Activated naive CD4-positive, alpha-beta T cell treated with anti-CD3 and anti-CD28 coated beads, Interleukin-2, amount 50 U/mL, for 72 hours (primary cell): ENCODE measurements around the gene OR2V1. TPM values are rescaled to one million over a fixed set of nuclear protein-coding genes. Genes with fewer than 3 reads are reported as not detected.
"Not testable (repeated sequence)": the region's sequence is repeated elsewhere in the genome, so short reads cannot be mapped to it uniquely, and the experiment has no call there.

ENCODE experiments used
- ATAC-seq, 2 donors: fragments of 150-1000 bp; cut with Tn5 transposase; 2 replicates each; pipeline ENCODE4 v1.10.0; 2021; ENCODE audit warnings: mild to moderate bottlenecking in 2 of 2, moderate library complexity in 2 of 2
- DNase-seq, 2 donors: peaks; one replicate each; pipeline ENCODE4 v3.0.0; 2021 to 2022; ENCODE audit warnings: low spot score in 2 of 2
- H3K27ac Mint-ChIP-seq, 2 donors: one replicate each; pipeline ENCODE4 v1.8.0; 2022; ENCODE audit warnings: mild to moderate bottlenecking in 2 of 2, mixed read lengths in 2 of 2
- H3K36me3 Mint-ChIP-seq, 2 donors: one replicate each; pipeline ENCODE4 v1.8.0; 2022; ENCODE audit warnings: mixed read lengths in 2 of 2
- H3K9me3 Mint-ChIP-seq, 2 donors: one replicate each; pipeline ENCODE4 v1.8.0; 2022; ENCODE audit warnings: mixed read lengths in 2 of 2
- total RNA-seq, 2 donors: library from RNA; stranded (reverse); gene quantifications; one replicate each; pipeline ENCODE4 v1.2.3, GENCODE V29; 2022

The OR2V1 gene
- total RNA-seq, 2 donors from 2014 or later = not detected

- H3K36me3 Mint-ChIP-seq = peaks cover 0 to 10% of the 10 kb centered on the region in 2 donors
- ATAC-seq (no peak), DNase-seq (peak; percentile 22 to 48)
- H3K9me3 Mint-ChIP-seq = no peaks in the 10 kb centered on the region
- H3K27ac Mint-ChIP-seq = no peak overlapping the region
Observed at GRCh38 chr5:181100121-181100875, 30.7 kb downstream of the OR2V1 start.

DNA sequence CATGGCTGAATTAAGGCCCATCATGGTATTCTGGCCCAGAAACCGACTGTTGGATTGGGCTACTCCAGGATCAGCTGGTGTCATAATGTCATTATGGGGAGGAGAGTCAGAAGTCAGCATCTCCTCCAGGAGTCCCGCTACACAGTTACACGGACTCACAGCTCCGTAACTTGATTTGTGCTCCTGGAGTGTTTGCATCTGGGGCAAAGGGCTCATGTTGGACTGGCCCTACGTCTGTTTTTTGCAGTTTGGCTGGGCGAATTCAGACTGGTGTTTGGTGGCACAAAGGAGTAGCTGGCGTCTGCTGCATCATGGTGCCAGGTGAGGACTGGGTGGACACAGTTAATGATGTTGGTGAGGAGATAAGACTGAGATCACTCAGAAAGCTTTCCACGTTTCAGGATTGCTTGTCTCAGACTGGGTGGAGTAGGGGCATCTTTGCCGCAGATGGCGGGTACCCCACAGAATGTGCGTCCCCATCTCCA, 31.3 kb downstream of the OR2V1 start:
- H3K36me3 Mint-ChIP-seq = peaks cover 0 to 10% of the 10 kb centered on the region in 2 donors
- ATAC-seq (no peak), DNase-seq (peak in 1 of 2 donors; percentile 14)
- no peak overlapping the region for H3K27ac Mint-ChIP-seq
- no peaks in the 10 kb centered on the region for H3K9me3 Mint-ChIP-seq

GRCh38 chr5:181098762-181099601, 32.0 kb downstream of the OR2V1 start:
- ATAC-seq (no peak), DNase-seq (peak in 1 of 2 donors; percentile 1)
- Mint-ChIP-seq H3K36me3 (peaks cover 0 to 6% of the 10 kb centered on the region in 2 donors), H3K27ac (peak overlapping the region in 1 of 2 donors; percentile 44), H3K9me3 (no peaks in the 10 kb centered on the region)

GRCh38 chr5:181097759-181098491, 33.0 kb downstream of the OR2V1 start:
- not testable (repeated sequence) for H3K9me3 Mint-ChIP-seq
- peak in 1 of 2 donors; percentile 0 for DNase-seq

GRCh38 chr5:181097383-181097753, 33.6 kb downstream of the OR2V1 start:
- not testable (repeated sequence) for H3K27ac Mint-ChIP-seq, H3K36me3 Mint-ChIP-seq, H3K9me3 Mint-ChIP-seq, DNase-seq
- peak; percentile 17 to 42 for ATAC-seq

More at GRCh38 chr5:181097759-181098491, 33.0 kb downstream of the OR2V1 start:
- H3K36me3 Mint-ChIP-seq, H3K27ac Mint-ChIP-seq: not testable (repeated sequence)
- peak; percentile 12 to 23 for ATAC-seq

DNA sequence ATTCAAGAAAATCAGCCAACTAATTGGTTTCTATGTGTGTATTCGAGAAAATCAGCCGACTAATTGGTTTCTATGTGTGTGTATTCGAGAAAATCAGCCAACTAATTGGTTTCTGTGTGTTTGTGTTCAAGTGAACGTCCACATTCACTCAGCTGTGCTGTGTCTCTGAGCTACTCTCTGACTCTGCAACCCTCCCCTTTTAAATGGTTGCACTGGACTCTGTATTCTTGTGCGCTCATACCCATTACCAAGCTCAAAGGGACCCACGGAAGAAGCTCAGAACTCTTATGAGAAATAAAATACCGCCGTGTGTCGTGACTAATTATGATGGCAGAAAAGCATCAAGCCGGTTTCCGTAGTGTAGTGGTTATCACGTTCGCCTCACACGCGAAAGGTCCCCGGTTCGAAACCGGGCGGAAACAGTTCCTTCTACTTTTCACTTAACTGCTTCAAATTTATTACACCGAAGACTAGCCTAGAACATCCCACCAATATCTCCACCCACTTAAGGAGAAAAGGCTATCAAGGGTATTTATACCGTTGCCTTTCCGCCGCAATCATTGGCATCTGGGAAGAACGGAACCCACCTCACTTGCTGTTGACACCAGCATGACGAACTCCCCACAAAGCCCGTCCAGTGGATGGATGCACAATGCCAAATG, 34.1 kb downstream of the OR2V1 start:
- not testable (repeated sequence) for H3K36me3 Mint-ChIP-seq, H3K27ac Mint-ChIP-seq, DNase-seq, H3K9me3 Mint-ChIP-seq
- ATAC-seq = peak; percentile 47 to 50

DNA sequence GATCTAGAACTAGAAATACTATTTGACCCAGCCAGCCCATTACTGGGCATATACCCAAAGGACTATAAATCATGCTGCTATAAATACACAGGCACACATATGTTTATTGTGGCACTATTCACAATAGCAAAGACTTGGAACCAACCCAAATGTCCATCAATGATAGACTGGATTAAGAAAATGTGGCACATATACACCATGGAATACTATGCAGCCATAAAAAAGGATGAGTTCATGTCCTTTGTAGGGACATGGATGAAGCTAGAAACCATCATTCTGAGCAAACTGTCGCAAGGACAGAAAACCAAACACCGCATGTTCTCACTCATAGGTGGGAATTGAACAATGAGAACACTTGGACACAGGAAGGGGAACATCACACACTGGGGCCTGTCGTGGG, 35.8 kb downstream of the OR2V1 start:
- ATAC-seq, H3K9me3 Mint-ChIP-seq, H3K27ac Mint-ChIP-seq, H3K36me3 Mint-ChIP-seq, DNase-seq: not testable (repeated sequence)

DNA sequence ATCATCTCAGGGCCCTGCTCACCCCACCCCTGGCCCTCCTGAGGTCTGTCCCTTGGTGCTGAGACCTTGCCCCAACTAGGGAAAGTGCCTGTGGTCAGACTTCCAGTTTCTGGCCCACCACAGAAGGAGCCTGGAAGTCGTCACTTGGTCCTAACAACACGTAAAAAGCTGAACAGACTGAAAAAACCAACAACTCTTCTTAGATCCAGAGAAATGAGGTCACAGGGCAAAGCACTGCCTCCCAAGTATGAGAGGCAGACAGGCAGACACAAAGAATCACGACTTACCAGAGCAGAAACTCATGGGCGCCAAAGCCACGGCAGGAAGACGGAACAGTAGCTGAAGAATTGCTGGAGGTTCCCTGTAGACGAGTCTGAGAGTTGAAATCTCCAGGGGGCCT, 38.5 kb downstream of the OR2V1 start:
- no peak overlapping the region for H3K27ac Mint-ChIP-seq
- H3K9me3 Mint-ChIP-seq = no peaks in the 10 kb centered on the region
- H3K36me3 Mint-ChIP-seq = no peaks in the 10 kb centered on the region
- no peak for DNase-seq
- ATAC-seq = no peak

GRCh38 chr5:181088289-181088688, 42.7 kb downstream of the OR2V1 start:
- Mint-ChIP-seq H3K27ac (no peak overlapping the region), H3K9me3 (no peaks in the 10 kb centered on the region), H3K36me3 (no peaks in the 10 kb centered on the region)
- no peak for DNase-seq
- peak in 1 of 2 donors; percentile 40 for ATAC-seq

DNA sequence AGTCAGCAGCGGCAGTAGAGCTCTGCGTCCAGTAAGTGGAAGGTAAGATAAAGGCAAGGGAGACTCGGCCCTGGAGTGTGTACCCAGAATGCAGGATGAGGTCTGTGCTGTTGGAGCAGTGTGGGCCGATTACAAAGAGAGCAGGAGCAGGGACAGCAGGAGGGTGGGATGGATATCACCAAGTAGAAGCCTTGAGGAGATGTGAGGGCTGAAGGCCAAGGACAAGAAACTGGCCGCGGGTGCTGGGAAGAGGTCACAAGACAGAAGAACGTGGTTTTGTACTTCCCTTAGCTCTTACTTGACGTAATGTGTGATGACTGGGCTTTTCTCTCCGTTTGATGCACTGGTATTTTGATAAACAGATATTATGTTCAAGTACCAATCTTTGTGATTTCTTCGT, 43.7 kb downstream of the OR2V1 start:
- ATAC-seq = no peak

DNA sequence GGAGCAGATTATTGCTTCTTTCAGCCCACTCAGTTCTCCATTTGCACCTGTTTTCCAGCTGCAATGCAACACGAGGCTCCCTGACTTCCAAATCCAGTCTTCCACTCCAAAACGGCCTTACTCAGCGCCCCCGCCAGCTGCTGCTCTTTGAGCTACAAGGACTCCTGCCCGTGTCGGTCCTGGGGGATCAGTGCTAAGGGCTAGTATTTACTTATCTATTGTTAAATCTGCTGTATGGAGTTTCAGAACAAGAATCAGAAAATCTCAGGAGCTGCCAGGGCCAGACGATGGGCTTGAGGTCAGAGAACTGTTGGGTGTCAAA, 44.1 kb downstream of the OR2V1 start:
- ATAC-seq (no peak), DNase-seq (no peak)
- no peaks in the 10 kb centered on the region for H3K9me3 Mint-ChIP-seq

More for the DNA sequence above, 43.7 kb downstream of the OR2V1 start:
- no peak overlapping the region for H3K27ac Mint-ChIP-seq
- H3K9me3 Mint-ChIP-seq = no peaks in the 10 kb centered on the region
- no peak for DNase-seq
- H3K36me3 Mint-ChIP-seq = no peaks in the 10 kb centered on the region

GRCh38 chr5:181086026-181086883, 44.7 kb downstream of the OR2V1 start:
- no peak for ATAC-seq
- Mint-ChIP-seq H3K9me3 (no peaks in the 10 kb centered on the region), H3K27ac (no peak overlapping the region), H3K36me3 (no peaks in the 10 kb centered on the region)
- no peak for DNase-seq

More for the DNA sequence above, 44.1 kb downstream of the OR2V1 start:
- Mint-ChIP-seq H3K36me3 (no peaks in the 10 kb centered on the region), H3K27ac (no peak overlapping the region)

DNA sequence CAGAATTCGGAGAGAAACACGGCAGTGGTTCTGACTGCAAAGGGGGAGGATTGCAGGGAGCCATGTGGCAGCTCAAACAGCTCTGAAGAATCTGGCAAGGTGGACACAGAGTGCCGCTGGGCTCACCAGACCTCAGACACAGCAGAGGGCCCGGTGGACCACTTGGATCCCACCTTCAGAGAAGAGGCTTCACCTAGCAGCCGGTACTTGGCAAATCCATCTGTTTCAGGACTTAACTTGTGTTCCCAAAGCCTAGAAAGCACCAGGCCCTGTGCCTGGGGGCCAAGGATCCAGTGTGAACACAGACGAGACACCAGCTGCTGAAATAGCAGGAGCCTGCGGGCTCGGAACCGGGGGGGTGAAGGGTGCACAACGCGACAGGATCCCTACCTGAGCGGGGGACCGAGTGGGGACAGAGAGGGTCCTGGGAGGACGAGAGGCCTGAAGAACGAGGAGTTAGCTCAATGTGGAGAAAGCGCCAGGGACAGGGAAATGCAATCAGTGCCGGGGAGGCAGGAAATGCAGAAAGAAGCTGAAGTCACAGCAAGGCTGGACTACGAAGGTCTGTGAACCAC, 46.3 kb downstream of the OR2V1 start:
- no peak for DNase-seq
- Mint-ChIP-seq H3K9me3 (no peaks in the 10 kb centered on the region), H3K36me3 (no peaks in the 10 kb centered on the region), H3K27ac (no peak overlapping the region)
- no peak for ATAC-seq

DNA sequence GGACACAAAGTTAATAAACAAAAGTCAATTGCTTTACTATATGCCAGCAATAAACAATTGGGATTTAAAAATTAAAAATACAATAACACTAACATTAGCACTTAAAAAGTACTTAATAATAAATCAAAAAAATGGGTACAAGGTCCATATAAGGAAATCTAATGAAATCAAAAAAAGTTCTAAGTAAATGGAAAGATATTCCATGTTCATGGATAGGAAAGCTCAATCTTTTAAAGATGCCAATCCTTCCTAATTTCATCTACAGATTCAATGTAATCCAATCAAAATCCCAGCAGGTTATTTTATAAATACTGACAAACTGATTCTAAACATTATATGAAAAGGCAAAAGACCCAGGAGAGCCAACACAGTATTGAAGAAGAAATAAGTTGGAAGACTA, 49.0 kb downstream of the OR2V1 start:
- no peak for DNase-seq
- Mint-ChIP-seq H3K27ac (no peak overlapping the region), H3K36me3 (peaks cover 0 to 2% of the 10 kb centered on the region in 2 donors), H3K9me3 (peaks cover 0 to 2% of the 10 kb centered on the region in 2 donors)
- ATAC-seq = no peak

GRCh38 chr5:181076920-181077319, 54.0 kb downstream of the OR2V1 start:
- H3K36me3 Mint-ChIP-seq = peaks cover 0 to 4% of the 10 kb centered on the region in 2 donors
- H3K9me3 Mint-ChIP-seq = peaks cover 0 to 3% of the 10 kb centered on the region in 2 donors
- H3K27ac Mint-ChIP-seq = no peak overlapping the region
- DNase-seq (no peak), ATAC-seq (no peak)
